ENCODE data around the gene NOSIP. TPM values are rescaled to one million over a fixed set of nuclear protein-coding genes. Genes with fewer than 3 reads are reported as not detected.

The NOSIP gene
- total RNA-seq, 4 donors from 2014 or later = 73.4 to 86.7 (median 80.9) TPM

DNA sequence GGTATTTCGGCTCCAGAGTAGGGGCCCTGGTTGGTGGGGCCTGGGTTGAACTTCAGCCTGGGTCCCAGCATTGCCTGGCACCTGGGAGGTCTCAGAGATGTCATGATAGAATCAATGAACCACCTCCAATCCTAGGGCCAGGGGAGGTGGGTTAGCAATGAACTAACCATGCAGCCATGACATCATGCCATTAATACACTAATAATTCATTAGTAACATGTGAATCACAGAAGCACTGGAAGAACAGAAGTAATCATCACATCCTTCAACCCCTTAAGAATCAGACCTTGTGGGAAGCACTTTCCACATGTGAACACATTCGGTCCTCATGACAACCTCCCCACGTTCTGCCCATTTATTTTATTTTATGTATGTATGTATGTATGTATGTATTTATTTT, 6.9 kb downstream of the NOSIP start:
- Histone ChIP-seq H3K36me3 (peaks cover 0 to 31% (median 0%) of the 10 kb centered on the region in 3 donors), H3K9me3 (no peaks in the 10 kb centered on the region), H3K27me3 (no peaks in the 10 kb centered on the region), H3K4me3 (no peak overlapping the region), H3K4me1 (peaks cover 0 to 31% (median 3%) of the 10 kb centered on the region in 4 donors), H3K27ac (no peak overlapping the region)
- TF ChIP-seq, protein P1, sequence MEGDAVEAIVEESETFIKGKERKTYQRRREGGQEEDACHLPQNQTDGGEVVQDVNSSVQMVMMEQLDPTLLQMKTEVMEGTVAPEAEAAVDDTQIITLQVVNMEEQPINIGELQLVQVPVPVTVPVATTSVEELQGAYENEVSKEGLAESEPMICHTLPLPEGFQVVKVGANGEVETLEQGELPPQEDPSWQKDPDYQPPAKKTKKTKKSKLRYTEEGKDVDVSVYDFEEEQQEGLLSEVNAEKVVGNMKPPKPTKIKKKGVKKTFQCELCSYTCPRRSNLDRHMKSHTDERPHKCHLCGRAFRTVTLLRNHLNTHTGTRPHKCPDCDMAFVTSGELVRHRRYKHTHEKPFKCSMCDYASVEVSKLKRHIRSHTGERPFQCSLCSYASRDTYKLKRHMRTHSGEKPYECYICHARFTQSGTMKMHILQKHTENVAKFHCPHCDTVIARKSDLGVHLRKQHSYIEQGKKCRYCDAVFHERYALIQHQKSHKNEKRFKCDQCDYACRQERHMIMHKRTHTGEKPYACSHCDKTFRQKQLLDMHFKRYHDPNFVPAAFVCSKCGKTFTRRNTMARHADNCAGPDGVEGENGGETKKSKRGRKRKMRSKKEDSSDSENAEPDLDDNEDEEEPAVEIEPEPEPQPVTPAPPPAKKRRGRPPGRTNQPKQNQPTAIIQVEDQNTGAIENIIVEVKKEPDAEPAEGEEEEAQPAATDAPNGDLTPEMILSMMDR (IDR thresholded peaks at IDR 0.05) = no peak
- no peak for TF ChIP-seq POLR2A (IDR thresholded peaks at IDR 0.05)
- no peak for DNase-seq

- no peak overlapping the region for H3K27ac ChIP-seq
- peaks cover 1 to 36% (median 5%) of the 10 kb centered on the region in 4 donors for H3K4me1 ChIP-seq
- DNase-seq = no peak
- no peak for TF ChIP-seq POLR2A (IDR thresholded peaks at IDR 0.05)
- TF ChIP-seq, protein P1 (IDR thresholded peaks at IDR 0.05) = no peak
- peaks cover 0 to 31% (median 0%) of the 10 kb centered on the region in 3 donors for H3K36me3 ChIP-seq
- H3K9me3 ChIP-seq = no peaks in the 10 kb centered on the region
- no peak overlapping the region for H3K4me3 ChIP-seq
- H3K27me3 ChIP-seq = no peaks in the 10 kb centered on the region
Observed at GRCh38 chr19:49573009-49573408, 7.3 kb downstream of the NOSIP start.

GRCh38 chr19:49570997-49571676, 9.2 kb downstream of the NOSIP start:
- Histone ChIP-seq H3K27ac (peak overlapping the region in 1 of 4 donors; percentile 47), H3K4me1 (peaks cover 6 to 45% (median 9%) of the 10 kb centered on the region in 4 donors), H3K4me3 (no peak overlapping the region), H3K9me3 (no peaks in the 10 kb centered on the region), H3K36me3 (peaks cover 0 to 27% (median 0%) of the 10 kb centered on the region in 3 donors), H3K27me3 (no peaks in the 10 kb centered on the region)
- DNase-seq = peak in 1 of 3 donors; percentile 74
- TF ChIP-seq, protein P1 (IDR thresholded peaks at IDR 0.05) = peak in 5 of 6 experiments; percentile 6 to 67 (median 61)
- no peak for TF ChIP-seq POLR2A (IDR thresholded peaks at IDR 0.05)

DNA sequence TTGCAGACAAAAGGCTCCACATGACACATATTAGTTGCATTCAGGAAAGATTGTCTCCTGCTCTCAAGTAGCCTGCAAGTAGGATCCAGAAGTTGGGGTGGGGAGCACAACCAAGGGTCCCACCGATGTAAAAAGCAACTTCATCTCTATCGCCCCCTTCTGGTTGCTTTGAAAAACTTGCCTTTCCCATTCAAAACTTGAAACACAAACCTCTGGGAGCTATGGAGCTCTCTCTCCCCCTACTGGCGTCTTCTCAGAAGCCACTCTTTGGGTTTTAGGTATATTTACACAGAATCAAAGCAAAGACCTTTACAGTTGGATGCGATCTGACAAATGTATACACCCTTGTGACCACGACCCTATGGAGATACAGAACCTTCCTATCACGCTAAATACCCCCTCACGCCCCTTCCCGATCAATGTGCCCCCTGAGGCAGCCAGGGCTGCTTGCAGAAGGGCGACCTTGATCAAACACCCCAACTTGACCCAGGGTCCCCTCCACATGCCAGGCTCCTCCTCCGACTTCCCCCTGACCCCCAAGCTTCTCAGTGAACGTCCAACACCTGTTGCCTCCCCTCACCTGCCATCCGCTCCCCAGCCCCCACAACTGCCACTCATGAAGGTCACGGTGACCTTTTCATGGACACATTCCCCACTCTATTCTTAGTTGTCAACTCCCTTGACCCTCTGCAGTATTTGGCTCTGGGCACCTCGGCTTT, 10.1 kb downstream of the NOSIP start:
- Histone ChIP-seq H3K4me1 (peaks cover 6 to 50% (median 9%) of the 10 kb centered on the region in 4 donors), H3K27me3 (no peaks in the 10 kb centered on the region), H3K27ac (peak overlapping the region in 1 of 4 donors; percentile 50), H3K36me3 (peaks cover 0 to 19% (median 0%) of the 10 kb centered on the region in 3 donors), H3K4me3 (no peak overlapping the region), H3K9me3 (no peaks in the 10 kb centered on the region)
- no peak for TF ChIP-seq POLR2A (IDR thresholded peaks at IDR 0.05)
- TF ChIP-seq, protein P1 (IDR thresholded peaks at IDR 0.05) = peak; percentile 97 to 100 (median 100)
- peak in 2 of 3 donors; percentile 67 to 85 for DNase-seq

- TF ChIP-seq POLR2A (IDR thresholded peaks at IDR 0.05) = no peak
- TF ChIP-seq, protein P1 (IDR thresholded peaks at IDR 0.05) = no peak
- DNase-seq = peak in 2 of 3 donors; percentile 57 to 67
- no peak overlapping the region for H3K4me3 ChIP-seq
- H3K4me1 ChIP-seq = peaks cover 6 to 73% (median 12%) of the 10 kb centered on the region in 4 donors
- peak overlapping the region; percentile 29 to 66 (median 65) for H3K27ac ChIP-seq
- no peaks in the 10 kb centered on the region for H3K9me3 ChIP-seq
- H3K36me3 ChIP-seq = no peaks in the 10 kb centered on the region
- H3K27me3 ChIP-seq = no peaks in the 10 kb centered on the region
Observed at GRCh38 chr19:49567861-49568441, 12.4 kb downstream of the NOSIP start.
